ENCODE results near the gene CNIH3.

CNIH3 gene

DNA sequence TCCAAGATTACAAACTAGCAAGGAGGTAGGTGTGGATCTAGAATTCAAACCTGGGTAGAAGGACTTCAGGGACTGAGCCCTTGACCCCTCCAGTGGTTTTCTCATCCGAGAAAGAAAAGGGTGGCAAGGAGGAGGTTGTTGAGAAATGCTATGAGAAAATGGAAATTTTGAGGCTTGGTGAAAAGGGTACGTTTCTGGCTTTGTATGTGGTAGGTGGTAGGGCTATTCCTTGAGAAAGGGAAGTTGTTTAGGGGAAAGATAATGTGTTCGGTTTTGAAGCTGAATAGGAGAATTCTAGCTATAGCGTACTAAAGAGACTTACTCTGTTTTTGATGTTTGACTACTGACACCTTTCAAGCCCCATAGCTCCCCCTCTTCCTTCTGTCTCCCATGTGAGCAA lies 133.8 kb downstream of the CNIH3 start:
- no peak for DNase-seq

DNA sequence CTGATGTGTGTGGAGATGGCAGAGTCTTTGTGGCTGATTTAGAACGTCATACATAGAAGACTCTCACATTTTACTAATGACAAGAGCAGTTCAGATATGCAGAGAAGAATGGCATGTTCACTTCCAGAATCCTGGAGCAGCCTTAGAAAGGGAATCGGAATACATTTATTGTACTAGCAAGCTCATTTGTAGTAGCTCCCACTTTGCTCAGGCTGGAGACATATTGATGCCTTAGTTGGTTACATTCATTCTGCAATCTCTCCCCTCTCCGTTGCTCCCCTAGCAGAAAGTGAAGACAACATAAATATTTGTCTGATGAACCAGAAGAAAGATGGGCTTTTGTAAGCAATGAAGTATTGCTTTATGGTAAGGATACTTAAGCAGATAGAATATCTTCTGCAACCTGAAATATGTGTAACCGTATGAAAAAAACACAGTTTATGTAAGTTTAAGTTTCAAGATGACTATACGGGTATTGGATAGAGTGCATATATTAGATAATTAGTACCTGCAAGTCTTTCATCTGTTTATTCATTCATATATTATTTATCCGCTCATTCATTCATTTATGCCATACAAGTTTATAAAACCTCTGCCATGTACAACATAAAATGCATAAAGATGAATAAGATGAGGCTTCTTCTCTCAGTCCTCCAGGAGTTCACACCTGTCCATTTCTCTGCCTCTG lies 135.7 kb downstream of the CNIH3 start:
- DNase-seq, result no peak

DNA sequence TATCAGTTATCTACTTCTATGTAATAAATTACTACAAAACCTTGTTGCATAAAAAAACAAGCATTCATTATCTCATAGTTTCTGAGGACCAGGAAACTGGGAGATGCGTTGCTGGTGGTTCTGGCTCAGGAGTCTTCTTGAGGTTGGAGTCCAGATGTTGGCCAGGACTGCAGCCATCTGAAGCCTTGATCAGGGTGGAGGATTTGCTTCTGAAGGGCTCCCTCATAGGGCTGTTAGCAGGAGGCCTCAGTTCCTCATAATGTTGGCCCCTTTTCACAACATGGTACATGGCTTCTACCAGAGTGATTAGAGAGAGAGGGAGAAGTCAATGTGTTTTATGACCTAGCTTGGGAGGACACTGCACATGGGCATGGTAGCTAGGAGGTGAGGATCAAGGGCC lies 137.4 kb downstream of the CNIH3 start:
- DNase-seq, result no peak

DNA sequence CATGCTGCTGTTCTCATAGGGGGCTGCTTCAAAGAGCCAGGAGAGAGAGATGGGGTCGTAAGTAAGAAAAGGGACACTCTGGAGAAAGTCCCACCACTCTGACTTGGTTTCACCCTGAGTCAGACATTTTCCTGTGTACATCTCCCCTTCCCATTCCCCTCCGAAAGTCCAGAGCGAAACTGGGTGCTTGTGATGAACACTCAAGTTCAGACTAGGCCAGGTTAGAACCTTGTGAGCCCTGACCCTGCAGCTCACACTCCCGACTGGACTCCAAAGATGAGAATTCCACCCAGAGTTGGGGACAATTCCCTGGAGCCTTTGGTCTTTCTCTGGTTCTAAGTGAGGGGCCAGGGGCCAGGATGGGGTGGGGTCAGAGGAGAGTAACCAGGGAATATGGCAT lies 139.5 kb downstream of the CNIH3 start:
- DNase-seq, result no peak

DNA sequence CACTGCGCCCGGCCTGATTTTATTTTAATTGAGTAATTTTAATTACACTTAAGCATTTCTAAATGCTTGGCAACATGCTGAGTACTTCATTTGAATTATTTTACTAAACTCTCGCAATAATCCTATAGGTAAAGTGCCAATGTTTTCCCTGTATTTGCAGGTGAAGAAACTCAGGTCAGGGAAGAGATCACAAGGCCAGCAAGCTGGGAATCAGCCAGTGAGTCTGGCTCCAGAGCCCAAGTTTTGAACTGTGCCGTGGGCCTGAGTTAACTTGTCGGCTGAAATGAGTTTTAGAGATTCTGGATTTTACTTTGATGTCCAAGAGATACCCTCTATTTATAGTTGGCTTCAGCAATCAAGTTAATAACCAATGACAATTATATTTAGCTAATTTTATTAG lies 141.4 kb downstream of the CNIH3 start:
- no peak for DNase-seq

DNA sequence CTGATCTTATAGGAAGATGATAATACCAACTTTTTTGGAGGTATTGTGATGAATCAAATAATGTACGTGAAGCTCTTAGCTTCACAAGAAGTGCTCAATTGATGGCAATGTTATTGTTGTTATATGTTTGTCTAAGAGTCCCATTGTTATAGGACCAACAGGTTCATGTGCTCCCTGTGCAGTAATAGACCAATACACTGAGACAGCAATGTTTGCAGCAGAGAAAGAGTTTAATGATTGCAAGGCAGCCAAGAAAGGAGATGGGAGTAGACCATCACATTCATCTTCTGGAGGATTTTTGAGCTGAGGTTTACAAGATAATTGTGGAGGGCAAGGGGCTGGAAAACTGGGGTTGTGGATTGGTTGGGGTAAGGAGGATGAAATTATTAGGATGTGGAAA lies 143.0 kb downstream of the CNIH3 start:
- DNase-seq, result no peak

DNA sequence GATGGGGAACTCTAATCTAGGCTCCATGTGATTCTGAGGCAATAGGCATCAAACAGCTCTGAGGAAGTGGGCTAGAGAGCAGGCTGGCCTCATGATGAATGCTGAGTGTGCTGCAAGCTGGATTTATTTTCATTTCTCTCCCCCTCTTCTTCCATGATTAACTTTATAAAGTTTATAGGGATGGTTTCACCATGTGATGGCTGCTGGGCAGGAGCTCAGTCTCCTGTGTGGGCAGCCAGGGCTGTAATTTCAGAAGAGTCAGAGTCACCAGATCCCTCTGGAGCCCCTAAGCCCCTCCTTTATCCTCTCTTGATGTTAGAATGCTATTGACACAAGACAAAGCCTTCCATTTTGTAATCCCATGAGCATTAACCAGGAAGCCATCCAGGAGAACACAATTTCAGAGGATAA lies 143.6 kb downstream of the CNIH3 start:
- DNase-seq, result no peak

DNA sequence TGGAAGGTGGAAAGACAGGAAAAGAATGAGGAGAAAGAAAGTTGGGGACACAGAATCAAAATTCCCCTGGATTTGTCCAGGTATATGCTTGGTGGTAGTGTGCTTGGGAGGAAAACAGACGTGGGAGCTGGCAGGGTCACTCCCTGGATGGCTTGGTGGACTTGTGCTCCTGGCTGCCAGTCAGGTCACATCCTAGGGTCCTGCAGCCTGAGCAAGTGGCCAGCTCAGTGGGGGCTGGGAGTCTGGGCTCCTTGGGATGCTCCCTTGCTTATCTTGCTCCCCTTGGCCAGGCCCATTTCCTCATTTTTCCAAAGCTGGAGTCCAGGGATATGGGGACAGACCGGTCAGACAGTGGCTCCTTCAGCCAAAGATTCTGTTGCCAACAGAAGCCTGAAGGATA lies 144.0 kb downstream of the CNIH3 start:
- no peak for DNase-seq

DNA sequence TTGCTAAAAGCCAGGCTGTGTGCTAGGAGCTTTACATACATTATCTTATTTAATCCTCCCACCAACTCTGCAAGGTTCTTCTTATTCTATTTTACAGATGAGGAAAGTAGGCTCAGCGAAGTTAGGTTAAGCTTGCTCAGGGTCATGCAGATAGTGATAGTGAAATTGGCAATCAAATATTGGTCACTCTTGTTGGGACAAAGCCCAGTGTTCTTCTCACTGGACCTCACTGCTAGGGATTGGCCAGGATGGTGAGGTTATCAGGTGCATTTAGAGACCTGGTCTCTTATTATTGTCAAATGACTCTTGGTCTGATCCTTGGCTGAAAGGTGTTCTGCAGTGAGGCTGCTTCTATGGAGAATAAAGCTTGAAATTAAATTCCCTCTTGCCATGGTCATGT lies 145.1 kb downstream of the CNIH3 start:
- DNase-seq, result no peak

DNA sequence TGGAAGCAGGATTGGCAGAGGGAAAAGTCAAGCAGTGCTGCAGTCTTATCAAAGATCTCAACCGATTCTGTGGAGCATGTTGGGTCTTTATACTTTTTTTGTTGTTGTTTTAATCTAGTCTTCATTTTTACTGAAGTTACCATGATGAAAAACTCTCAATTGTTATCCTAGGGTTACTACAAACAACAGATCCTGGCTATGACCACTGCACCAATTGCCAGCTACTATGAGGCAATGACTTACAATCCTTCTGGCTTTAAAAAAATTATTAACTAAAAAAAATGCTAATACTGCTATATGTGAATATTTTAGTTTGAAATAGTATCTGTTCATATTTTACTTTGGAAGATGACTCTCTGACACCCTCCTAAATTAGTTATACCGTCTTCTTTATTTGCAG lies 145.9 kb downstream of the CNIH3 start:
- DNase-seq, result no peak

DNA sequence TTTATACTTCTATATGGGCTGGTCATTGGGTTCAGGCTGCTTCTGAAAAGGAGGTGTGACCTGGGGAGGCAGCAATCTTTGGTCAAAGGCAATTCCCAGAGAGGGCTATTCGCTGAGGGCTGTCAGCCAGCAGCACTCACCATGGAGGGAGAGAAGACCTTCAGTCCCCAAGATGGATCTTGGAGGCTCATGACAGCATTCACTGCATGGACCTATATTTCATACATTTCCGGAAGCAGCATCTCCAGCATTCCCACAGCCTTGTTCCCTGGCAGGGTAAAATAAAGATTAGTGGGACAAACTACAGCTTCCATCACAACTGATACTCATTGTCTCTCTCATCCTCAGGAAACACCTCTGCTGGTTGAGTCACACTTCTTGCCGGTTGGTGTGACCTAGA lies 146.6 kb downstream of the CNIH3 start:
- DNase-seq, result no peak

DNA sequence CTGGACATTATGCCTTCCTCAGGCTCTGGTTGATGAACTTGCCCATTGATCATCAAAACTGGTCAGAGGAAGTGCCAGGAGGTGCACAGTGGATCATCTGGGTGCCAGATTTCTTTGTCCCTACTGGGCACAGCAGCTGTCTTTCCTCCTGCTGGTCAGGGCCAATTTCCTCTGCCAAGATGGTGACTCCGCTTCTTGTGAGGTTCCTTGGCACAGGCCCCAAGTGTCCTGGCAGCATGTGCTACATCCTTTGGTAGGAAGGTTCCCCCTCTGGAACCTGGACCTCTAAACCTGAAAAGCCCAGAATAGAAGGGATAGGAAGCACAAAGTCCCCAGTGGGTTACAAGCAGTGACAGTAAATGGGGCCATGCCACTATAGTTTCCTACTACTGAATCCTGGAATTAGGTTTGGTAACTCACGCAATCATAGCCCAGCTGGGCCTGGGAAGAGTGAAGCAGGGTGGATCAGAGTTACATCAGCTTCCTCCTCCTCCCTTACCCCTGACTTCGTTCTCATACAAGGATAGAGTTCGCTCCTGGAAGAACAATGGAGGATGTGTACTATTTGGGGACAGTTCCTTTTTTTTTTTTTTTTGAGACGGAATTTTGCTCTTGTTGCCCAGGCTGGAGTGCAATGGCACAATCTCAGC lies 147.1 kb downstream of the CNIH3 start:
- DNase-seq, result no peak

DNA sequence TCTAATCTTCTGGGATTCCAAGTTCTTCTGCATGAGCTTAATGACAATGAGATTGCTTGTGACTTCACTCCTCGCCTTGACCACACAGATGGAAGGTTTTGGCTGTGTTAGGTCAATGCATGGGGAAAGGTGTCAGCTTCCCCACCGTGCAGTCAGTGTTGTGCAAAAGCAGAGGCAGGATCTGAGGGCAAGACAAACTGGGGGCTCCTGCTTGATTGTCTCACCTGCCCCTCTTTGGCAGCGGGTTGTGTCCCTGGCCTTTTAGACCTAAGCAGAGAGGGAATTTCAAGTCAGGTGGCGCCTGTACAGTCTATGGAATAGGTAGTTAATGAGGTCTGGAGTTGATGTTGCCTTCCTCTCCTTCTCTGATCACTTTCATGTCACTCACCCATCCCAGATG lies 150.1 kb downstream of the CNIH3 start:
- DNase-seq, result no peak

DNA sequence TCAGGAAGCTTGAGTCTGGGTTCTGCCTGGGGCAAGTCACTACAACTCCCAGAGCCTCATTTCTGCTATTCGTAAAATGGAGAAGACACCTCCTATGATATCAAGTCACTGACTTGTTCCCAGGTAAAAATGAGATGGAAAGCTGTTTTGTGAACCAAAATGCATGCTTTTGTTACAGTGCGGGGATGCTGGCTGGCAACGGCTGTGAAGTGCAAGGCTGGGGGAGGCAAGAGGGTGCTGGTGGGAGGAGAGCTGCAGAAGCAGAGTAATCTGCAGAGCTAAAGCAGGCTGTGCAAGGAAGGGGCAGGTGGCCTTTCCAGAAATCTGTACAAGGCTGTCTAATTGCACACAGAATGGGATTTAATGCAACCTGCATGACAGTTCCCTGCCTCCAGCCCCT lies 150.9 kb downstream of the CNIH3 start:
- no peak for DNase-seq

DNA sequence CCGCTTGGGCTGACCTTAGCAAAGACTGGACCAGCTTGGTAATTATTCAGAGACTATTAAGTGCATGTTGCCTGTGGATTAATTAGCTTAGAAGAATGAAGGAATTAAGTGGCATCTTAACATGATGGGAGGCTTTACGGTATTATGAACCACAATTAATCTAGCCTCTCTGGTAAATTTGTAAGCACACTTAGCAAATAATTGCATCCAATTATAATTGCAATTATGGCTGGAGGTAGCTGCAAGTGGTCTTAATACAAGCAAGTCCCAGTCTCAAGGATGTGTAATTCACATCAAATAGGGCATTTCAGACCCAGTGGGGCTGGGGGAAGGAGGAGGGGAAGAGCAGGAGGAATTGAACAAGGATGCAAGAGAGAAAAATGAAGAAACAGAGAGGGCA lies 151.6 kb downstream of the CNIH3 start:
- DNase-seq, result no peak

DNA sequence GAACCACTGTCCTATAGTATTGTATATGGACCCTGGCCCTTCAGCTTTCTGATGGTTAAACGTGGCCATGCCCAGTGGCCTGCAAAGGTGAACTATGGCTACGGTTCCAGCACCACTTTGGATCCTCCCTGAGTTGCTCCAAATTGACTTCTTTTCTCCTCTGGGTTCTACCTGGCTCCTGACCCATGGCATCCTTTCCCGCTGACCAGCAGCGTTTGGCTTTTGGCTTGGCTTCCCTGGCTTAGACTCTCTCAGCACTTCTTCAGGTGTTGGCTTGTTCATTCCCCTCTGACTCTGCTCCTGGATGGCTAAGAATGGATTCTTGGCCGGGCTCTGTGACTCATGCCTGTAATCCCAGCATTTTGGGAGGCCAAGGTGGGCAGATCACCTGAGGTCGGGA lies 152.9 kb downstream of the CNIH3 start:
- DNase-seq, result no peak

DNA sequence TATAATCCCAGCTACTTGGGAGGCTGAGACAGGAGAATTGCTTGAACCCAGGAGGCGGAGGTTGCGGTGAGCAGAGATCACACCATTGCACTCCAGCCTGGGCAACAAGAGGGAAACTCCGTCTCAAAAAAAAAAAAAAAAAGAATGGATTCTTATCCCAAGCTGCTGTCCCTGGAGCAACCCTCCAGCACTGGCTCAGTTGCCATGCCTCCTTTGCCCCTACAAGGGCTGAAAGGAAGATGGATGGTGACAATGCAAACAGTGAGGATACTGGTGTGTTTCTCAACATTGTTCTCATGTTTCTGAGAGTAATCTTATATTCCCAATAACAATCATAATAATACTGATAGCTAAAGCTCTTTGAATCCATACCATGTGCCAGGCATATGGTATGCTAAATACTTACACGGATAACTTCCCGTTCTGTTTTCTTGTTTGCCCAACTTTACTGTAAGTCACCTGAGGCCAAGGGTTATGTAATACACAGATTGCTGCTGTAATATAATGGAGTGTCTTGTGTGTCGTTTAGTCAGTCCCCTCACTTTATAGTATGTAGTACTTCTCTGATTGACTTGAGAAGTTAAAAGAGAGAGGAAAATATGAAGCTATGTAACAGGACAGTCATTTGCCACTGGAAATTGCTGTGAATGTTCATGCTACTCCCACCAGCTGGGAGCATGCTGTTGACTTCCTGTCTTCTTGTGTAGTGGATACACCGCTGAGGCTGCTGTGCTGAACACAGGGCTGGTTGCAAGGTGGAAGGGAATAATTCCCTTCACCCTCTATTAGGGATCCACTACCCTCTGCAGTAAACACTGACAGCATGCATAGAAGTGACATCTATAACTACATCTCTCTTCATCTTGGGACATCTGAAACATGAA lies 153.6 kb downstream of the CNIH3 start:
- no peak for DNase-seq

DNA sequence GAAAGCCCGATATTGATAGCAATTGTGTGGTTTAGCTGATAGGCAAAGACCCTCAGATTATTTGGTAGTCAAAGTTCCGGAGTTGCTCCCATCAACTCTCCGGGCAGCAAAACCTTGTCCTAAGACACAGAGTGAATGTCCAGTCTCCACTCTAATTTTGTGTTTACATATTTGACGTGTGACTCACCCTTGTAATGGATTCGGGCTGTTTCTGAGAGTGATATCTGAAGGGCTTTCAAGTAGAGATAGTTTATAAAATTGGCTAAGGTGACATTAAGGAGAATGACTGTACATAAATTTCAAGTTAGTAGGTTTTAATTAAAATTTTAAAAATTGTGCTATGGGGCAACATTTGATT lies 154.2 kb downstream of the CNIH3 start:
- DNase-seq, result no peak

DNA sequence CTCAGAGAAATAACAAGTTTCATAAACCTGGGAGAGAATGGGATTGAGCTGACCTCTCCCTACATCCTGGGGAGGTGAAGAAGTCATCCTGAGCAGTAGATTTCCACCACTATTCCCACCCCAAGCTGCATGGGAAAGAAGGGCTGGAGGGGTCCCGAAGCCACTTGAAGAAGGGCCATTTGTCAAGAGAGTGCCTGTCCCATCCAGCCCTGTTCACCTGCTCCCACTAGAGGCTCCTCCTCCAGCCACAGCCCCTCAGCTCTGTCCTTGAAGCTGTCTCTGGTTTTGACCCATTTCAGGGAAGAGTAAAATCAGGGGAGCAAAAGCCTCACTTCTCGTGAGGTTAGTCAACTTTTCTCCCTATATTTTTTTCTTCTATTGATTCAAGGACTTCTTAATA lies 157.5 kb downstream of the CNIH3 start:
- DNase-seq, result no peak

DNA sequence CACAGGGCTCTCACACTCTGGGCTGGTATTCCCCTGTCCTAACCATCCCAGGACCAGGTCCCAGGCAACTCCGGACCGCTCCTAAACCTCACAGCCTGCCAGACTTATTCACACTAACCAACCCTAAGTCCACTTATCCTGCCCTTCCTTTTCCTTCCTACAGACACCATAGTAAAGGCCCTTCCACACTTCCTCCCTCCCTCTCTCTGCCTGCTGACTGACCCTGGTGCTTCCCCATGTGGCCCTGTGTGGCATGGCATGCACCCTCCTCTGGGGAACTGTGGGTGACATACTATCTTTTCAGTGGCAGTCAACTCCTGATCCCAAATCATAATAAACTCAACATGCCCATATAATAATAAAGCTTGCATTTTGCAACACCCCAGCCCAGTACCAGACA lies 158.3 kb downstream of the CNIH3 start:
- DNase-seq, result no peak

DNA sequence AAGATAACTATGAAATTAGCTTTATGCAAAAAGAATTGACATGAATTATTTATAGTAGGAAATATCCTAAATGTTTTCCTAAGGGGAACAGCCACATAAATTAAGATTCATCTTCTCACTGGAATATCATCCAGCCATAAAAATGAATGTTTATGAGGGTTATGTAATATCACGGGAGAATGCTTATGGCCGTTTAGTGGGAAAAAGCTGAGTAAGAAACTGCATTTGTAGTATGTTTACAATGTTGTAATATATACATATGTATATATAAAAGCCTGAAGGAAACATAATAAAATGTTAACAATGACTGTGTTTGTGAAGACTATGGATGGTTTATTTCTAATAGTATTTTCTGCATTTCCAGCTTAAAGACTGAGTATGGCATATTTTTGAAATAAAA lies 161.1 kb downstream of the CNIH3 start:
- no peak for DNase-seq

DNA sequence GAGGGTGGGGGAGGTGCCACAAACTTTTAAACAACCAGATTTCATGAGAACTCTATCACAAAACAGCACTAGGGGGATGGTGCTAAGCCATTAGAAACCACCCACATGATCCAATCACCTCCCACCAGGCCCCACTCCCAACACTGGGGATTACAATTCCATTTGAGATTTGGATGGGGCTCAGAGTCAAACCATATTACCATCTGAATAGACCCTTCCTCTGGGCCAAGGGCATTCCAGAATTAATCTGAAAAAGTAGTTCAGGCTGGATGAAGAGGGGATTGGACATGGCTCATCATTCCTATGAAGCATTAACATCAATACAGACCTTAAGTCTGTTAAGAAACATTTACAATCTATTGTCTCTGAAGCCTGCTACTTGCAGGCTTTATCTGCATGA lies 163.4 kb downstream of the CNIH3 start:
- DNase-seq, result no peak

DNA sequence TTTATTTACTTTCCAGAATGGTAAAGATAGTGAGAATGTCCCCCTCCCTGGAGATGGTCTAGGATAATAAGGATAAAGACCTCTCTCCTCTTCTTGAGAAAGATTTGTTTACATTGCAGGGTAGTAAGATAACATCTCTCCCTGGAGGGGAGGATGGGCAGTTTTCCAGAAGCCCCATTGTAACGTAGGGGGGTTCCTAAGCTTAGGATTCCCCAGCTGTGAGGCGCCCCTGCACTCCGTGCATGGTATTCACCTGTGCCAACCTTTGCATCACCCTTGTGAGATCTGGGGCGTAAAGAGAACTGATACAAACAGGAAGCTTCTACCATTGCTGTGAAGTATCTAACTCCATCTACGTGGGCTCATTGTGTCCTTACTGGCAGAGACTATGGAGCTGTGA lies 164.6 kb downstream of the CNIH3 start:
- no peak for DNase-seq

DNA sequence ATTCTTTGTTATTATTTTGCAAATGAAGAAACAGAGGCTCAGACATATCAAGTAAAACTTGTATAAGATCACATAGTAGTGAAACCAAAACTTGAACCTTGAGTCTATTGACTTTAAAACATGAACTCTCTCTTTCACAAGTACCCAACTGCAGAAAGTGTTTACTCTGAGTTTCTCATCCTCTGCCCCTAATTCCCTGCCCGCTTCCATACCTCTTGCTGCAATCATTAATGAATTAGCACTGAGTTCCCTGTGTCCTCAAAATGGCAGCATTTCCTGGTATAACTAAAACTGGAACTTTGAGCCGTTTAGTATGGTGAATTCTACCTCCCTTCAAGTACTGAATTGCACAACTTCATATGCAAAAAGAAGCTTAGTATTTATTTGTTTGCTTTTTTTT lies 165.7 kb downstream of the CNIH3 start:
- DNase-seq, result no peak

Measured in NCI-H526 treated with DMSO at 0.1 percent for 48 hours (cell line).